Prostate gland (tissue), 2 donors: ENCODE measurements around the gene IRX4.

Experiments used
- POLR2A ChIP-seq: fragments of 450-650 bp; IDR thresholded peaks from one replicate; pipeline ENCODE4 v1.6.1; 2016; ENCODE audit warnings: antibody characterized with exemption, mild to moderate bottlenecking
- POLR2AphosphoS5 ChIP-seq: sonication (generic); formaldehyde crosslinking; IDR thresholded peaks from one replicate; pipeline ENCODE4 v1.6.1; 2017; ENCODE audit warnings: antibody characterized with exemption
- TF ChIP-seq, protein P1 (sequence below), 4 experiments: fragments of 200-600 bp in 2 of 4; fragments of 450-650 bp in 2 of 4; sonication (generic) in 2 of 4; IDR thresholded peaks; 1 replicate in 3 of 4; 2 replicates in 1 of 4; pipeline ENCODE4 v1.5.1; 2016 to 2019; ENCODE audit warnings: antibody characterized with exemption in 4 of 4, mild to moderate bottlenecking in 2 of 4, moderate library complexity in 2 of 4

DNA sequence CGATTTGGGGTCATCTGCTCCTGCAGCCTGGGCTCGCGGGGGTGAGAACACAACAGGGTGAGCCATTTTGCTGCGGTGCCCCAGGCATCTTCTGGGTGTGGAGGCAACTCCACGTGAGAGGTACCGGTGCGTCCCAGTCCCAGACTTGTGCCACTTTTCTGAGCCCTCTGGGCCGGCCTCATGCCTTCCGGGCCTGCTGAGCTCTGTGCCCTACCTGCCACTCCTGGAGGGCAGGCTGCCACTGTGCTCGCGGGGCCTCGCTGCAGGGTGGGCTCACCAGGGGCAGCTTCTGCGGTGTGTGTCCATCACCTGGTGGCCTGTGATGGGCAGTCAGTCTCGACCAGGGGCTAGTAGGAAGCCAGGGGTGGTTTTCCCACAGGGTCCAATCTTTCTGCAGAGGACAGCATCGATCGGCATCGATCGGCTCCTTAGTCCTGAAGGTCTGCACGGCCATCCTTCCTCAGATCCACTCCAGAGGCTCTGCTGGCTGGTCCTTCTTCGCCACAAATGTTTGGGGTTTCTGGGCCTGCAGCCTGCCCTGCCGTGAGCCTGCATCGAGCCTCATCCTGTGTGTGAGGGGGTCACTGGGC, 22.6 kb downstream of the IRX4 start:
- TF ChIP-seq, protein P1, sequence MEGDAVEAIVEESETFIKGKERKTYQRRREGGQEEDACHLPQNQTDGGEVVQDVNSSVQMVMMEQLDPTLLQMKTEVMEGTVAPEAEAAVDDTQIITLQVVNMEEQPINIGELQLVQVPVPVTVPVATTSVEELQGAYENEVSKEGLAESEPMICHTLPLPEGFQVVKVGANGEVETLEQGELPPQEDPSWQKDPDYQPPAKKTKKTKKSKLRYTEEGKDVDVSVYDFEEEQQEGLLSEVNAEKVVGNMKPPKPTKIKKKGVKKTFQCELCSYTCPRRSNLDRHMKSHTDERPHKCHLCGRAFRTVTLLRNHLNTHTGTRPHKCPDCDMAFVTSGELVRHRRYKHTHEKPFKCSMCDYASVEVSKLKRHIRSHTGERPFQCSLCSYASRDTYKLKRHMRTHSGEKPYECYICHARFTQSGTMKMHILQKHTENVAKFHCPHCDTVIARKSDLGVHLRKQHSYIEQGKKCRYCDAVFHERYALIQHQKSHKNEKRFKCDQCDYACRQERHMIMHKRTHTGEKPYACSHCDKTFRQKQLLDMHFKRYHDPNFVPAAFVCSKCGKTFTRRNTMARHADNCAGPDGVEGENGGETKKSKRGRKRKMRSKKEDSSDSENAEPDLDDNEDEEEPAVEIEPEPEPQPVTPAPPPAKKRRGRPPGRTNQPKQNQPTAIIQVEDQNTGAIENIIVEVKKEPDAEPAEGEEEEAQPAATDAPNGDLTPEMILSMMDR (IDR thresholded peaks at IDR 0.05): no peak
- TF ChIP-seq POLR2A: no peak
- no peak for TF ChIP-seq POLR2AphosphoS5
